ENCODE measurements around the gene PITPNC1. TPM values are rescaled to one million over a fixed set of nuclear protein-coding genes. Genes with fewer than 3 reads are reported as not detected.
"Not testable (repeated sequence)": the region's sequence is repeated elsewhere in the genome, so short reads cannot be mapped to it uniquely, and the experiment has no call there.

The PITPNC1 gene
- total RNA-seq, 2 donors from 2014 or later: 12.5 to 18.1 TPM

DNA sequence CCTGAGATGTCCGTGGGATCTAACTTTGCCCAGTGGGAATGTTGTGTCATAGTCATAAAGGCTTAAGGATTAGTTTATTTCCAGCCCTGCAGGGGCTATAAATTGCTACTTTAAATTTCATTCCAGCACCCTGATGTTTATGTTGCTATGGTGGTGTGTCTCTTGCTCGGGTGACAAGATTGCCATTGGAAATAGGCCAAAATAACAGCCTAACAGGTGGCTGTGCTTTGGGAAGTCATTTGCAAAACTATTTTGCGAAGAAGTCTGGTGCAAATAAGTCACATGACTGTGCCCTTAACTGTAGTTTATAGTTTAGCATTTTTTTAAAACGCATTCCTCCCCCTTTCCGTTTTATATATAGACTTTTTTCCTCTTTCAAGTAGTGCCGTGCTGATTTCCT lies 23.1 kb downstream of the PITPNC1 start:
- no peaks in the 10 kb centered on the region for H3K36me3 ChIP-seq
- peak overlapping the region; percentile 39 to 73 for H3K27ac ChIP-seq
- no peaks in the 10 kb centered on the region for H3K27me3 ChIP-seq
- no peak overlapping the region for H3K4me3 ChIP-seq
- H3K4me1 ChIP-seq: peaks cover 0 to 17% of the 10 kb centered on the region in 2 donors
- TF ChIP-seq, protein P1, sequence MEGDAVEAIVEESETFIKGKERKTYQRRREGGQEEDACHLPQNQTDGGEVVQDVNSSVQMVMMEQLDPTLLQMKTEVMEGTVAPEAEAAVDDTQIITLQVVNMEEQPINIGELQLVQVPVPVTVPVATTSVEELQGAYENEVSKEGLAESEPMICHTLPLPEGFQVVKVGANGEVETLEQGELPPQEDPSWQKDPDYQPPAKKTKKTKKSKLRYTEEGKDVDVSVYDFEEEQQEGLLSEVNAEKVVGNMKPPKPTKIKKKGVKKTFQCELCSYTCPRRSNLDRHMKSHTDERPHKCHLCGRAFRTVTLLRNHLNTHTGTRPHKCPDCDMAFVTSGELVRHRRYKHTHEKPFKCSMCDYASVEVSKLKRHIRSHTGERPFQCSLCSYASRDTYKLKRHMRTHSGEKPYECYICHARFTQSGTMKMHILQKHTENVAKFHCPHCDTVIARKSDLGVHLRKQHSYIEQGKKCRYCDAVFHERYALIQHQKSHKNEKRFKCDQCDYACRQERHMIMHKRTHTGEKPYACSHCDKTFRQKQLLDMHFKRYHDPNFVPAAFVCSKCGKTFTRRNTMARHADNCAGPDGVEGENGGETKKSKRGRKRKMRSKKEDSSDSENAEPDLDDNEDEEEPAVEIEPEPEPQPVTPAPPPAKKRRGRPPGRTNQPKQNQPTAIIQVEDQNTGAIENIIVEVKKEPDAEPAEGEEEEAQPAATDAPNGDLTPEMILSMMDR (IDR thresholded peaks at IDR 0.05): no peak
- no peaks in the 10 kb centered on the region for H3K9me3 ChIP-seq
- DNase-seq (ENCODE audit: low spot score): no peak

DNA sequence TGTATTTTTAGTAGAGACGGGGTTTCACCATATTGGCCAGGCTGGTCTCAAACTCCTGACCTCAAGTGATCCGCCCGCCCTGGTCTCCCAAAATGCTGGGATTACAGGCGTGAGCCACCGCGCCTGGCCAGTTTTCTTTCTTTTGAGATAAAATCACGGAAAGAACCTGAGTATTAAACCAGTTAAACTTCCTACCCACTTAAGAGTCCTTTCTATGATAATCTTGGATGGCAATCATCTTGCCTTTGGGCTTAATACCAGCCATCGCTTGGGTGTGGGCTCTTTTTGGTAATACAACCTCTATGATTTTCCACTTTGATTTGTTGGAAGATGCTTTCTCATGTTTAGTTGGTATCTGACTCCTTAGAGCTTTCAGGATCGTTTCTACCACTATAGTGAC lies 24.0 kb downstream of the PITPNC1 start:
- TF ChIP-seq, protein P1 (IDR thresholded peaks at IDR 0.05): no peak
- H3K4me1 ChIP-seq: peaks cover 0 to 17% of the 10 kb centered on the region in 2 donors
- H3K4me3 ChIP-seq: no peak overlapping the region
- DNase-seq (ENCODE audit: low spot score): no peak
- no peaks in the 10 kb centered on the region for H3K36me3 ChIP-seq
- H3K27ac ChIP-seq: peak overlapping the region; percentile 39 to 73
- no peaks in the 10 kb centered on the region for H3K27me3 ChIP-seq
- no peaks in the 10 kb centered on the region for H3K9me3 ChIP-seq

DNA sequence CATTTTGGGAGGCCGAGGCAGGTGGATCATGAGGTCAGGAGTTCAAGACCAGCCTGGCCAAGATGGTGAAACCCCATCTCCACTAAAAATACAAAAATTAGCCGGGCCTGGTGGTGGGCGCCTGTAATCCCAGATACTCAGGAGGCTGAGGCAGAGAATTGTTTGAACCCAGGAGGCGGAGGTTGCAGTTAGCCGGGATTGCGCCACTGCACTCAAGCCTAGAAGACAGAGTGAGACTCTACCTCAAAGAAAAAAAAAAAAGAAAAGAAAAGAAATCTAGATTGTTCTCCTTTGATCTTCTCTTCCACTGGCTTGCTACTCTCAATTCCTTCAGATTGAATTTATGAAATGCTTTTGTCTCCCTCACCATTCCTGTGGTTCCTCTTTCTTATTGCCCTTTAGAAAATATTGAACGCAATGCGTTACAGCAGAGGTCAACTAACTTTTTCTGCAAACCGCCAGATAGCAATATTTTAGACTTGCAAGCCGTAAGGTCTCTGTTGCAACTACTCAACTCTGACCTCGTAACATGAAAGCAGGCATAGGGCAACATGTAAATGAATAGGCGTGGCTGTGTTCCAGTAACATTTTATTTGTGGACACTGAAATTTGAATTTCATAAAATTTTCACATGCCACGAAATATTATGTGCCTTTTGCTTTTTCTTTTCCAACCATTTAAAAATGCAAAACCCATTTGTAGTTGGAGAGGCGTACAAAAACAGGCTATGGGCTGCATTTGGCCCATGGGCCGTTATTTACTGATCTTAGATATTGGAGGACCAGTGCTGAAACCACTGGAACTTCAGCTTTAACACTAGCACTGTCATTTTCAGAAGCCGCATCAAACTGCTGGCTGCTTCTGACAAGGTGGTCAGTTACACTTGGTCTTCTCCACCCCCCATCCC lies 24.8 kb downstream of the PITPNC1 start:
- H3K9me3 ChIP-seq: no peaks in the 10 kb centered on the region
- no peak overlapping the region for H3K27ac ChIP-seq
- no peak for DNase-seq (ENCODE audit: low spot score)
- no peaks in the 10 kb centered on the region for H3K27me3 ChIP-seq
- no peak overlapping the region for H3K4me3 ChIP-seq
- TF ChIP-seq, protein P1 (IDR thresholded peaks at IDR 0.05): no peak
- no peaks in the 10 kb centered on the region for H3K36me3 ChIP-seq
- H3K4me1 ChIP-seq: peaks cover 0 to 17% of the 10 kb centered on the region in 2 donors

DNA sequence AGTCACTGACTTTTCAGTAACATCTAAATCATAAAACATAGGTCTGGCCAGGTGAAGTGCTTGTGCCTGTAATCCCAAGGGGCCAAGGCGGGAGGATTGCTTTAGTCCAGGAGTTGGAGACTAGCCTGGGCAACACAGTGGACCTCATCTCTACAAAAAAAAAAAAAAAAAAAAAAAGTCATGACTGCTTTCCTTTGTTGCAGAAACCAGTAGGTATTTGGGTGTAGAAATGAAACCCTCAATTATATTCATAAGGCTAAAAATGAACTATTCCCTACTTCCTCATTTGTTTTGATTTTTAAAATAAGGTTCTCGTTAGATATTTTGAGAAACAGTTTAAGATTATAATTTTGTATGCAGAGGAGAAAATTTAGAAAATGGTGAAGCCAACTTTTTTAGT lies 26.0 kb downstream of the PITPNC1 start:
- peaks cover 0 to 17% of the 10 kb centered on the region in 2 donors for H3K4me1 ChIP-seq
- no peak overlapping the region for H3K4me3 ChIP-seq
- no peaks in the 10 kb centered on the region for H3K27me3 ChIP-seq
- H3K36me3 ChIP-seq: no peaks in the 10 kb centered on the region
- DNase-seq (ENCODE audit: low spot score): no peak
- TF ChIP-seq, protein P1 (IDR thresholded peaks at IDR 0.05): no peak
- H3K9me3 ChIP-seq: no peaks in the 10 kb centered on the region
- H3K27ac ChIP-seq: no peak overlapping the region

DNA sequence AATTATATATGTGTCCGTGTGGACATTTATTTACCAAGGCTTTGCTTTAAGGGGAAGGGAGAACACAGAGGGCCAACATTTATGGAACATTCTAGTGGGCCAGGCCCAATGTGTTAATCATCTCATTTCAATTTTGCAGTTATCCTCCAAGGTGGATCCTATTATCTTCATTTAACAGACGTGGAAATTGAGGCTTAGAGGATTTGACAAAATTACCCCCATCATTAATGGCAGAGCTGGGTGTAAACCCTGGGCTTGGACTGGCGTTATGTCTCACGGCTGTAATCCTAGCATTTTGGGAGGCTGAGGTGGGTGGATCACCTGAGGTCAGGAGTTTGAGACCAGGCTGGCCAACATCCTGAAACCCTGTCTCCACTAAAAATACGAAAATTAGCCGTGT lies 26.4 kb downstream of the PITPNC1 start:
- TF ChIP-seq, protein P1 (IDR thresholded peaks at IDR 0.05): no peak
- Histone ChIP-seq H3K27me3 (no peaks in the 10 kb centered on the region), H3K36me3 (no peaks in the 10 kb centered on the region), H3K4me1 (peaks cover 0 to 17% of the 10 kb centered on the region in 2 donors), H3K4me3 (no peak overlapping the region), H3K9me3 (no peaks in the 10 kb centered on the region), H3K27ac (no peak overlapping the region)
- no peak for DNase-seq (ENCODE audit: low spot score)

DNA sequence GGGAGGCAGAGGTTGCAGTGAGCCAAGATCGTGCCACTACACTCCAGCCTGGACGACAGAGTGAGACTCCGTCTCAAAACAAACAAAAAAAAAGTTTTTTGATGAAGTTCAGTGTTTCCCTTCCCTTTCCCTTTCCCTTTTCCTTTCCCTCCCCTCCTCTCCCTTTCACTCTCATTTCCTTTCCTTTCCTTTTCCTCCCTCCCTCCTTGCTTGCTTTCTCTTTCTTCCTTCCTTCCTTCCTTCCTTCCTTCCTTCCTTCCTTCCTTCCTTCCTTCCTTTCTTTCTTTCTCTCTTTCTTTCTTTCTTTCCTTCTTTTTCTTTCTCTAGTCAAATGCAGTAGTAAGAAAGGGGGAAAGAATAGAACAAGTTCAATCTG lies 31.4 kb downstream of the PITPNC1 start:
- not testable (repeated sequence) for H3K27ac ChIP-seq; DNase-seq (ENCODE audit: low spot score); H3K9me3 ChIP-seq; H3K36me3 ChIP-seq; H3K4me3 ChIP-seq; H3K27me3 ChIP-seq
- H3K4me1 ChIP-seq: peaks cover 0 to 20% of the 10 kb centered on the region in 2 donors

All from right atrium auricular region (tissue), 2 donors.